CD4-positive, alpha-beta T cell treated with Interleukin-4 for 4 hours (primary cell): Measurements from ENCODE around the gene ERGIC1.
"Not testable (repeated sequence)": the region's sequence is repeated elsewhere in the genome, so short reads cannot be mapped to it uniquely, and the experiment has no call there.

ENCODE experiments used
- DNase-seq: peaks from one replicate; pipeline ENCODE4 v3.0.0-alpha.2; 2020

ERGIC1 gene, protein sequence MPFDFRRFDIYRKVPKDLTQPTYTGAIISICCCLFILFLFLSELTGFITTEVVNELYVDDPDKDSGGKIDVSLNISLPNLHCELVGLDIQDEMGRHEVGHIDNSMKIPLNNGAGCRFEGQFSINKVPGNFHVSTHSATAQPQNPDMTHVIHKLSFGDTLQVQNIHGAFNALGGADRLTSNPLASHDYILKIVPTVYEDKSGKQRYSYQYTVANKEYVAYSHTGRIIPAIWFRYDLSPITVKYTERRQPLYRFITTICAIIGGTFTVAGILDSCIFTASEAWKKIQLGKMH

DNA sequence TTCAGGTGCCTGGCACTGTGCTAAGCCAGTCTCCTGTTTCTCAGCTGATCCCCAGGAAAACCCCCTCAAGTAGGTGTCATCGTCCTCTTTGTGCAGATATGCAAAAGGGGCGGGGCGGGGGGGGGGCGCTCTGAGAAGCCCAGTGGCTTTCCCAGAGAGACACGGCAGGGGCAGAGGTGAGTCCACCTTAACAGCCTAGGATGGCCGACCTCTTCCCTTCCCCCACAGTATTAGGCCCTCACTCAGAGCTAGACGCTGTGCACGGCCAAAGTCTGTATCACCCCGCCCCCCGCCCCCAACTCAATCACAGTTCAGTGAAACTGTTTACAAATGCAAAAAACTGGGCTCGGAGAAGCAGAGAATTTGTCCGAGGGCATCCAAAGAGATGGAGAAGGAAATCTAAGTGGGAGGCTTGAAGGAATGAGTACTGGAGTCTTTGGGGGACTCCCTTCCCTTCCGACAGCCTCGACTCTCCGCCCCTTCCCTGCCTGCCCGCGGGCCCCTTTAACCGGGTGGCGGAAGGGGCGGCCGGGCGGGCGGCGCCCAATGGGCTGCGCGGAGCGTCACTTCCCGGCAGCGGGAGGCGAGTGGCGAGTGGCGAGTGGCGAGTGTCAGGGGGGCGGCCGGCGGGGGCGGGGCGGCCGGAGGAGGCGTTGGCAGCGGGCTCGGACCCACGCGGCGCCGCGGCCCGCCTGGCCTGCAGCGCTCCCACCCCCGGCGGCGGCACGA lies at the start of gene ERGIC1:
TSS of gene ERGIC1 (plus strand) at position 566 of the 729 bp plus-strand sequence. CDS start at position 729, 163 bp downstream.
- DNase-seq = peak; percentile 59

DNA sequence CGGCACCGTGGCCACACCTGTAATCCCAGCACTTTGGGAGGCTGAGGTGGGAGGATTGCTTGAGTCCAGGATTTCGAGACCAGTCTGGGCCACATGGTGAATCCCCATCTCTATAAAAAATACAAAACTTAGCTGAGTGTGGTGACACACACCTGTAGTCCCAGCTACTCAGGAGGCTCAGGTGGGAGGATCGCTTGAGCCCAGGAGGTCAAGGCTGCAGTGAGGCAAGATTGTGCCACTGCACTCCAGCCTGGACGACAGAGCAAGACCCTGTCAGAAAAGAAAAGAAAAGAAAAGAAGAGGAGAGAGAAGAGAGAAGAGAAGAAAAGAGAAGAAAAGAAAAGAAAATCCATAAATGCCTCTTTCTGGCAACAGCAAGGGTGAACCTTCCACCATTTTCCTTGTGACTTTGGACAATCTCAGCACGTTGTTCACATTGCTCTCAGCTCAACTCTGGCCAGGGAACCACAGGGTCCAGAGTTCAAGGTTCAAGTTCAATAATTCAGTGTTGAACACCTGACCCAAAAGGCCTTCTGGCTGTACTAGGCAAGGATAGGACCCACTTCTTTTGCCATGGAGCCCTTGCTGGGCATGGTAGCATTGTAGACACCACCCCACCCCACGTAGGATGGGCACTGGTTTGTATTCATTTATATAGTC lies 48.5 kb upstream of the ERGIC1 start:
- no peak for DNase-seq

GRCh38 chr5:172786736-172787462 lies 47.2 kb upstream of the ERGIC1 start:
- DNase-seq = no peak

- not testable (repeated sequence) for DNase-seq
Measured at GRCh38 chr5:172787538-172787937, 46.5 kb upstream of the ERGIC1 start.

GRCh38 chr5:172788771-172789686 lies 45.0 kb upstream of the ERGIC1 start:
- no peak for DNase-seq

DNA sequence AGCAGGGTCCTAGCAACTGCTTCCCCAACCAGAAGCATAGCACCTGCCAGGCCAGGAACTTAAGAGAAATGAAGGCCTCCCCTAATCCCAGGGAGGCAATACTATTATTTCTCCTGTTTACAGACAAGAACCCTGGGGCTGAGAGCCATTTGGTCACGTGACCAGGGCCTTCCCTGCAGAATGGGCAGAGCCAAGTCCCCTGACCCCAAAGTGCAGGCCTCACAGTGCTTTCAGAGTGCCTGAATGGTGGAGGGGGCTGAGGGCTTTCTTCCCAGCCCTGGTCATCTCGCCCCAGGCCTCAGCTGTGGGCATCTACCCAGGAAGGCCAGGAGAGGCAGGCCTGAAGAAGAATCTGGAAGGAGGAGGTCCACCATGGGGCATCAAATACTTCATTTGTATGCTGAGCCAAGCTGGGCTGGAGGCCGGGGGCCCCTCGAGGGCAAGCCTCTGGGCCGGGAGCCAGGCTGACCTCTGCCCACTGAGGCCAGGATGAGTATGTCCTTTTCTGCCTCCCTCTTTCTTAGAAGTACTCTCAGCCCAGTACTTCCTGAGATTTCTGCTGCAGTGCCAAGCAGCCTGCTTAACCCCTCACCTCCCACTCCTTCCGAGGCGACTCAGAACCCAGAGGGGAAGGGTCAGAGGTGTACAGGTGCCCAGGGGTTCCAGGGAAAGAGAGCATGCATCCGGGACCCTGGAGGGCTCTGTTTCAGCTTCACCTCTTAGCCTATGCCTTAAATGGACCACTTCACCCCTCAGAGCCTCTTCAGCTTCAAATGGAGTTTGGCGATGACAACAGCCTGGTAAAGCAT lies 44.2 kb upstream of the ERGIC1 start:
- DNase-seq = no peak

DNA sequence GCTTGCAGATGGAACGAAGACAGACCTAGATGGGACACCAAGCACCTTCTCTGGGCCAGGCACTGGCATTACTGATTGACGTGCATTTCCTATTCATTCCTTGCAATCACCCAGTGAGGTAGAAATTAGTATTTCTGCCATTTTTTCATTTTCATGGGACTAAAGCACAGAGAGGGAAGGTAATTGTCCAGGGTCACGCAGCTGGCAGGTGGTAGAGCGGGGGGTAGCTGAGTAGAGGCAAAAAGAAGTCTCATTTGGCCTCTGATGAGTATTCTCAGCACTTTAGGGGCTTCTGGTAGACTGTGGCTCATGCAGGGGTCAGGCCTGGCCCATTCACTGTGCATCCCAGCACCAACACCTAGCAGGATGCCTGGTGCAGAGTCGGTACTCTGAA lies 43.6 kb upstream of the ERGIC1 start:
- no peak for DNase-seq

DNA sequence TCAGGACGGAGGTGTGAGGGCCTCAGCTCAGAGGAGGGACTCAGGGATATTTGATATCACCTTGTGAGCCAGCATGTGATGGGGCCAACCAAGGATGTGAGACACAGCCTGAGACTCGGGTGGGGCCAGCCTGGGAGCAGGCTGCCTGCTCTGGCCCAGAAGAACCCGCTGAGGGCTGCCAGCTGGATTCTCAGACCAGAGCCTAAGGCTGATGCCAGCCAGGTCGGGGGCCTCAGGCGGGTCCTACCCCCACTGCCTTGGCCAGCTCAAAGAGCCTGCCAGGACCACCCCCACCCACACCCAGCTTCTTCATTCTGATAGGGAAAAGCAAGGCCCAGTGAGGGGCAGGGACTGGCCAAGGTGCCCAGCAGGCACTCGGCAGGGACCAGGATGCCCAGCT lies 42.8 kb upstream of the ERGIC1 start:
- DNase-seq = no peak

GRCh38 chr5:172791726-172792445 lies 42.2 kb upstream of the ERGIC1 start:
- no peak for DNase-seq

DNA sequence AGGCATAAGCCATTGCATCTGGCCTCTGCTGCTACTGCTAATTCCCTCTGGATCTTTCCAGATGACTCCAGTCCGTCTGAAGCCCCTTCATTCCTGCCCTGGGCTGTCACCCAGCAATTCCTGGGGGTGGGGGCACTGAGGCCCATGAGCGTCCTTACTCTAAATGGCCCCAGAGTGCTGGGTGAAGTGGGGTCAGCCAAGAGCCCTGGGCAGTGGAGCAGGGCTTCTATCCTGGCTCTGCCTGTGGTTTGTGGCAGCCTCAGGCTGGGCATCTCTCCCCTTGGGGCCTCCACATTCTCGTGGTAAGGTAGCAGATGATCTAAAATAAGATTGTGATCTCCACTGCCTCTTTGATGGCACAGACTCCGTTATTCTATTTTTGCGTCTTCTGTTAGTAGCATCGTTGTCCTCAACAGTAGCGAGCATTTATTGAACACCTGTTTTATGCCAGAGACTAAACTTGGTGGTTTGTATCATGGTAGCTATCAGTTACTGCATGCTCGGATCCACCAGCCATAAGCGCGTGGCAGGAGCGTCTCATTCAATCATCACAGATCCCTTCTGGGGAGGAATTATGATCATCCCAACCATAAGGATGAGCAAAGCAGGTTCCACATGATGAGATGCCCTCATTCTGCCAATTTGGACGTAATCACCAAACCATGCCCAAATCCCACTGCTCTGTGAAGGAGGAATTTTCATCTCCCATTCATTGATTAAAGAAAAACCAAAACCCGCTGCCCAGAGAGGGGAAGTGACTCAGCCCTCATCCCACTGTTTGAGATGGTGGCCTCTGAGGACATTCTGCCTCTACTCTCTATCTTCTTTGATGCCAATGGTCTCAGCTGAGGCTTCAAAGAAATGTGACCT lies 41.1 kb upstream of the ERGIC1 start:
- DNase-seq = no peak

GRCh38 chr5:172793577-172794488 lies 40.2 kb upstream of the ERGIC1 start:
- no peak for DNase-seq

GRCh38 chr5:172795318-172795977 lies 38.6 kb upstream of the ERGIC1 start:
- DNase-seq = no peak

DNA sequence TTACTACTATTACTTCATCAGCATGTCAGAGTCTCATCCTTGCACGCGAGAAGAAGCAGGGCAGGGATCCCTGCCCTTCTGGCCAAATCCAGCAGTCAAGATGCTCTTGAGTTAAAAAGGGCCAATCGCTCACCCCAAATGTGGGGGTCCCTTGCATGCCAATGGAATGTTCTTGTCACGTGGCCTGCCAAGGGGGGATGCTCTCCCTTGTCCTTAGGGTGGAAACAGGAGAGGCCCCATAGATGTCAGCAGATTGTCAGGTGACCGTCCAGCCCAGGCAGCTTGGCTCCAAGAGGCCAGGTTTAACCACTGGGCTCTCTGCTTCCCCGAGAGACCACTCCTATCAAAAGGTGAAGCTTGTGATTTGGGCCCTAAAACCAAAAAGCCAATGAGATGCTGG lies 37.7 kb upstream of the ERGIC1 start:
- DNase-seq = no peak

GRCh38 chr5:172797771-172798191 lies 36.3 kb upstream of the ERGIC1 start:
- DNase-seq = no peak

DNA sequence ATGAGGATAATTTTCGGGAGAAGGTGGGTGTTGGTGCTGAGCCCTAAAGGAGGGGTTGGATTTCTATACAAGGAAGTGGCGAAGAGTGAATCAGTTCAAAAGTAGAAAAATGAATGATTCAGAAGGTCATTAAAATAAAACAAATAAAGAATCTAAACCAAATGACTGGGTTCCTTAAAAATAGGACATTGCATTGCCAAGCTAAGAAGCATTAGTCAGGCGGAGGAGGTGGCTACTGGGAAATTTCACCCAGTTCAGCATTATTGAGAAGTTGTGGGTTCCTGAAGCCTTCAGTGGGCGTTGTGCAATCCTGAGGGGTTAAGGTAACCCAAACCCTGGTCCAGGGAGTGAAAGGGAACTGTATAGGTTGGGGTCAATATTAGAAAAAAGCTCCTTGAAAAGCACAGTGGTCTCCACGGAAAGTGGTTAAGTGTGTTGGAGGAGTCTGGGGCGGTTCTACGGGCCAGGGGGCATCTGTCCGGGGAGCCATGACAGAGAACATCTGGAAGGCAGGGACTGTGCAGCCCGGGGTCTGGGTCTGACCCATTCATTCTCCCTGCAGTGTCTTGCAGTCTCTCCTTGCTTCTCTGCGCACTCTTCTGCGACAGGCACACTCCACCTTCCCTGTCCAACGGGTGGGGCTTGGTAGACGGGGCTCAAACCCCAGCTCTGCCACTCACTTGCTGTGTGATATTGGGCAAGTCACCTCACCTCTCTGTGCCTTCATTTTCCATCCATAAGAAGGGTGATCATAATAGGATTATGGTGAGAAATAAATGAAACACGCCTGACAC lies 35.4 kb upstream of the ERGIC1 start:
- peak; percentile 16 for DNase-seq

DNA sequence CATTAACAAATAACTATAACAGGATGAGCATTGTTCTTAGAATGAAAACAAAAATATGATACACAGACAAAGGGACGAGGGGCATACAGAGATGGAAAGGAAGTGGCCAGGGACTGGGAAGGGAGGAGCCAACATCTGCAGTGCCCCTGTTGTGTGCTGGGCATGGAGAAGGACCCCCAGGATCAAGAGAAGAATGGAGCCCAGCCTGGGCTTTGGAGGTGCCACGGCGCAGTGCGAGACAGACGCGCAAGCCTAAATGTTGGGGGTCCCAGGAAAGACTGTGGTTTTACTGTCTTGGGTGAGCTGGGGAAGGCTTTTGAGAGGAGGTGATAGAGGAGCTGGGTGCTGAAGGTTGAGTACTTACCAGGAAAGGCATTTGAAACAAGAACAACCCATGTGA lies 34.6 kb upstream of the ERGIC1 start:
- DNase-seq = no peak

DNA sequence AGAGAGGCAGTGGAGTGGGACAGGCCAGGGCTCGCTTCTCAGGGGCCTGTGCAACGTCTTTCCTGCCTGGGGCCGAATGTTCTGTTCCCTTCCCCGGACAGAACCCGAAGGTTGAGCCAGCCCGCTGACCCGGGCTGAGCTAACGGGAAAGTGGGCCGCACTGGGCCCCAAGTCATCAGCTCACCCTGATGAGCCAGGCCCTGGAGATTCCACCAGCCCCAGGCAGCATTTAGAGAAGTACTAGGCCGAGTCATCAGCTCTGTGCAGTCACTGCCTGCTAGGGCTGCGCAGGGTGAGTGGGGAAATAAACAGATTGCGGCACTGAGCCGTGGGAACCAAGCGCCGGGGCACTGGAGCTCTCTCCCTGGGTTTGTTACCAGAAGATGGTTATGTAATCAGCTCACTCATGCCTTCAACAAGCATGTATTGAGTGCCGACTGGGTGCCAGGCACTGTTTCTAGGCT lies 33.9 kb upstream of the ERGIC1 start:
- DNase-seq = peak; percentile 15
